HG02938 (cell line): ENCODE measurements around the gene NFKBIZ.
A peak's percentile ranks its signal among the peaks of the same experiment; 100 is the strongest.

Source experiments
- ATAC-seq: cut with Tn5 transposase; IDR thresholded peaks from one replicate; pipeline ENCODE4 v1.9.1; 2021; ENCODE audit warnings: mild to moderate bottlenecking, moderate library complexity; ENCODE audit not compliant: unreplicated experiment

Gene NFKBIZ

GRCh38 chr3:101825904-101826445 is 23.3 kb upstream of the NFKBIZ start:
- no peak for ATAC-seq

DNA sequence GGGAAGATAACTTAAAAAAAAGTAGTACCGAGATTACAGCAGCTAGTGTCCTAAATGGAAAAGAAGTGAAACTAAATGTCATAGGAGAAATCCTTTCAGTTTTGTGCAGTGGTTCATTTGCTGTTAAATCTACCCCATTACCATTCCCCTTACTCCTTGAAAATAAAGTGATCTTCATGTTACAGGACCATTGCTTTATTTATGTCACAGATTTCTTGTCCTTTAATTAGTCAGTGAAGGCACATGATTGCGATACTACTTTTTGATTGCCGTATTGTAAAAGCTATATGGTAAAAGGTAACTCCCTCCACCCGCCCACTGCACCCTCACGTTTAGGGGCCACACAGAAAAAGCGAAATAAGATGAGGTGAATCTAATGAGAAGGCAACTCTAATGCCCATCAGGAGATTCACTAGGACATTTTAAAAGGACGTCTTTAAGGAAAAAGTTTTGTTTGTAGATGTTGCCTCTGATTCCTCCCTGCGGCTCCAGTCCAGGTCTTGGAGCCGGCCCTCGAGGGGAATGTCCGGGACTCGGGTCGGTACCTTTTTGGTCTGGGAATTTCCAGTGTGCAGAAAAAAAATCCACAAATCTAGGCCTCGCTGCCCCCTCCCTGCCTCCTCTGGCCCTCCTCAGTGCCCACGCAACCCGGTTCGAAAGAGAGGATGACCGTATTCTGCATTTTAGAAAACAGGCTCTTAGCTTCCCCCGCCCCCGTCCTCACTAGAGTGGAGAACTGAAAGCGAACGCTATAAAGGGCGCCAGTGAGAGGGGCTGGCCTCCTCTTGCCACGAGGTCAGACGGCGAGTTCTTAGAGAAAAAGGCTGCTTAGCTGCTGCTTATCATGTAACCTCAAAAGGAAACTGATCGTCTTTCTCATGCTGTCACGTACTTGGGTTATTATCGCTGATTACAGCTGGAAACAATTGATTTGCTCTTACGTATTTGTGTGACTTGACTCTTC is 21.8 kb upstream of the NFKBIZ start:
- ATAC-seq: peak; percentile 90

- ATAC-seq: no peak
Measured at GRCh38 chr3:101828276-101828675, 21.0 kb upstream of the NFKBIZ start.

DNA sequence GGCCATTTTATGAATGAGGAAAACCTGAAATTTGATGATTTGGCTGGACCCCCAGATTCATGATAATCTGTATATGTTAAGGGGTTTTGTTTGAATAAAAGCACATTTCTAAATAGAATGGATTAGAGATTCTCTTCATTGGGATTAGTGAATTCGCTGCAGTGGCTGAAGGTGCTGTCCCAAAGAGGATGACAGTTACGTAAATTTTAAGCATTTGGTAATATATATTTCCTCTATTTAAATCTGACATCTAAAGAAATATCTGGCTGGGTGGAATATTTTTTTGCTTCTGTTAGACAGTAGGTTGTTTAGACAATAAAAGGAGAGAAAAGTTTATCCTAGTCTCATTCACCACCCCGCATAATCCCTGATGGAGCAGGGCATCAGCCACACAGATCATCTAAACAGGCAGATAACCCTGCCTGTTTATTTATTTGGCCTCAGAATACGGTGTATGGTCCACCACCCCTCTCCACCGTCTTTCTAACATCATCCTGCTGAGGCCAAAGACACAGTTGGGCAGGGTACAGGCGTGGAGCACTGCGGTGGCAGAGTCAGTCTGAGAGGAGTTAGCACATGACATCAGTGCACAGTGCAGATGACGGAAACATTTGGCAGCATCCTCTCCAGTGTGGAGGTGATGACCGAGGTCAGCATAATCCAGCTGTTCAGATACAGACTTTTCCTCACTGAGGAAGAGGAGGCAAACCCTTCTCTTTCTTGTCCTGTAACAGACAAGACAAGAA is 20.4 kb upstream of the NFKBIZ start:
- peak; percentile 37 for ATAC-seq

- ATAC-seq: no peak
Measured at GRCh38 chr3:101829437-101829830, 19.9 kb upstream of the NFKBIZ start.

DNA sequence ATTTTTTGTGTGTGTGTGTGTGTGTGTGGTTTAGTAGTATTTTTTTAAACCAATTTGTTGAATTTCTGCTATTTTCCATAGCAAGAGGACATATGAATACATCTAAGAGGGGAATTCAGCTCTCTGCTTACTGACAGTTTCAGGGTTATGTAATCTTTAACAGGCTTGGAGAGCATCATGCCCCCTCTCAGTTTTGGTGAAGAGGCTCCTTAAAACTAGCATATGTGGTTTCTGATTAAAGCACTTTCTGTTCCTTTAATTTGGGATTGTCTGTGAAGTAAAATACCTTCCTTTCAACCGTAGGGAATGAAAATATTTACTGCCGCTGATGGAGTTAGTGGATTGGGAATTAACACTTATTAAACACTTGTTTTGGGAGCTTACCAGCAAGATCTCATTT is 19.4 kb upstream of the NFKBIZ start:
- no peak for ATAC-seq

DNA sequence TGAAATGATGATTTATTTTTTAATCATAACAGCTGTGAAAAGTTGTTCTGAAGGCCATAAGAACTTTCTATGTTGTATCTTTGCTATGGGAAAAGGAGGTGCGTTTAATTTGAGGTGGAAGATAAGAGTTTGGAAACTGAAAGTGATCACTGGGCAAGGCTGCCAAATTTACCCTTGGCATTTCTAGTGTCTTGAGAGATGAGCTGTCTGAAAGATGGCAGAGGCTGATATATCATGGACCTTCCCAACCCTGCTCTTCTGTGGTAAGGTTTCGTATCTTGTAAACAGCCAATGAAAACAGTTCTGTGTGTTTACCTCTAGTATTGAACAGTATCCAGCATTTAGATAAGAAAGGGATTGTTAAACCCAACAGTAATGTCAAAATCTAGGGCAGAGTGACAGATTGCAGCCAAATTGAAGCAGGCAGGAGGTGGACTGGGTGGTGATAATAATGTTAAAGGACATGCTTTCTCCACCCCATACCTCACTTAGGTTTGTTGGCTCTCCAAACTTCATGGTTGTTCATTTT is 15.8 kb upstream of the NFKBIZ start:
- no peak for ATAC-seq

DNA sequence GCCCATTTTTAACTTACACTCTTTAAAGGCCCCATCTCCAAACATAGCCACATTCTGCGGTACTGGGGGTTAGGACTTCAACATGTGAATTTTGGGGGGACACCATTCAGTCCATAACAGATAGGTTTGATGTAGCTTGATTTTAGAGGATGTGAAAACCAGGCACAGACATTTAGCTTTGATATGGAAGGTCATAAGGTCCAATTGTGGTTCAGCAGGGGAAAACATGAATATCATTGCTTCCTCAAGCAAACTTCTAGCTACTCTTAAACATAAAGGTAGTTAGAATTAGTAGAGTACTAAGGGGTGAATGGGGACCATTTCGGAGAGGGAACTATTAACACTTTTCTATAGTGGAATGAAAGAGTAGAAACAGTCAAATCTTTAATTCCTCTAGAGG is 13.6 kb upstream of the NFKBIZ start:
- ATAC-seq: no peak

DNA sequence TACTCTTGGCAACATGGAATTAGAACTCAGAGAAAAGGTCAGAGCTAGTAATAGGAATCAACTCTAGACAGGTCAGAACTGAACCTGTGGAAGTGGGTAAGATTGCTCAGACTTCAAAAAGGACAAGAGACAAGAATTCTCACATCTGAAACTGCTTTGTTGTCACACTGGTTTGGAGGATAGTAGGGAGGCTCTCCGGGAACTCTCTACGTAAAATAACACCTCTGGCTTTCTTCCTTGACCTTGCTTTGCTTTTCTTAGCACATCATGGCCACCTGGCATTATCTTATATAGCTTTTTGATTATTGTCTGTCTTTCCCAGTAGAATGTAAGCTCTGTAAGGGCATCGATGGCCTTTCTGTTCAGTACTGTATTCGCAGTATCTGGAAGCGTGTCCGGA is 13.2 kb upstream of the NFKBIZ start:
- no peak for ATAC-seq

DNA sequence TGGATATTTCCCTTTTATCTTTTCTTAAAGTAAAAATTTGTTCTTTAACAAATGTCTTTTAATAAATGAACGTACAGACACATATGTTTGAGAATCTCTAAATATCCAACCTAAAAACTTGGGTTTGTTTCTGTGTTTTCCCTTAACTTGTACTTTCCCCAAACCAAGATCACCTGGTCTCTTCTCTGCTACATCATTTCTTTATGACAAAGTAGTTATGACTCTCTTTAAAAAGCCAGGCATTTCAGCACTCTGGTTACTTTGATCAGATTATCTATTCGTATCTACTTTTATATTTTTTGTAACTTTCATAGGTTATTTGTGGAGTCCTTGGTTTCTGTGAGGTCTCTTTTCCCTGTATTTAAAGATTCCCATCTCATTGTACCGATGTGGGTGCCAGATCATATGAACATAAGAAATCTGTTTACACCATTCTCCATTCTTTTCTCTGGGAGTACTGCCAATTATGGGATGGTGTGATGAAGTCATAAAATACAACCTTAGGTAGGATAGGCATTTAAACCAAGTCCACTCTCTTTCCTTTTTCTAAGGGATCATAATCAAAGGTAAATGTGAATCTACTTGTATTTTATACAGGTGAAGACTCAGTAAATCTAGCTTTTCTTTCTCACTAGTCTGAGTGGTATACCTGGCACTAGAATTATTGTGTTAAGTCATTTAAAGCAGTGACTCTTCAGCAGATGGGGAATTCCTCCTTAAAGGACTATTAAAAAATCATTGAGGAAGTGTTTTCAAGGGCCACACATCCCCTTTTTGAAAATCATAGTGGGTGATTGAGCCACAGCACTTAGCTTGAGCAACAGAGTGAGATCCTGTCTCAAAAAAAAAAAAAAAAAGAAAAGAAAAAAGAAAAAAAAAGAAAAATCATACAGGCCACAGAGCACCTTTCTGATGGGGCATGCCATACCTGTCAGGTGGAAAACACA is 12.4 kb upstream of the NFKBIZ start:
- no peak for ATAC-seq

DNA sequence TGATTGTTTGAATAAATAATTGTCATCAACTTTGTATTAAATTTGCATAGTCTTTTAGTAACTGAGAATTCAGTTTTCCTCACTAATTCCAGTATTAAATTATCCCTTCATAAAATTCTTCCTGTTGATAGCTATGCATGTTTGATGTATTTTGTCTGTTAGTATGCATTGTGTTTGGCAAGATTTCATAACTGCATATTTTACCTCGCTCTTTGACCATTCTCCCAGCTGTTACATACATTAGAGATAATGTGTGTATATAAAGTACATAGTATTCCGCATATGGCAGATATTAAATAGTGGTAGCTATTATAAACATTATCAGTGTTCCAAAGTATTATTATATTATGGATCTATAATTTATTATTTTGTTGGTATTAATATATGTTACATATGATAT is 10.6 kb upstream of the NFKBIZ start:
- ATAC-seq: no peak

DNA sequence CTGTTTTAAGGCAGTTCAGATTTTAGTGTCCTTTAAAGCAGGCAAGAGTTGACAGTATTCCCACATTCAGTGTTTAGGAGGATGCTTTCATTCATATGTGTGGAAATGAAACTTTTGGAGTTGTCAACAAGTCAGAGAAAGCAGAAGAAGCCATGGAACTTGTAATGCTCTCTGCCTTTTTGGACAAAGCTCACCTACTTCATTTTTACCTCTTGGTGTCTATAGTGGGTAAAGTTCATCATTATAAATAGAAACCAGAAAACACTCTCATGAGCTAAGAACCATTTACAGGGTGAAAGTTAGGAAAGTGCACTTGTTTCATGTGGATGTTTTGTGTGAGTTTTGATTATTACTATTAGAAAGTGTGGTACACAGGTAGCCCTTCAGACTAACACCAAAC is 9.2 kb upstream of the NFKBIZ start:
- ATAC-seq: no peak

DNA sequence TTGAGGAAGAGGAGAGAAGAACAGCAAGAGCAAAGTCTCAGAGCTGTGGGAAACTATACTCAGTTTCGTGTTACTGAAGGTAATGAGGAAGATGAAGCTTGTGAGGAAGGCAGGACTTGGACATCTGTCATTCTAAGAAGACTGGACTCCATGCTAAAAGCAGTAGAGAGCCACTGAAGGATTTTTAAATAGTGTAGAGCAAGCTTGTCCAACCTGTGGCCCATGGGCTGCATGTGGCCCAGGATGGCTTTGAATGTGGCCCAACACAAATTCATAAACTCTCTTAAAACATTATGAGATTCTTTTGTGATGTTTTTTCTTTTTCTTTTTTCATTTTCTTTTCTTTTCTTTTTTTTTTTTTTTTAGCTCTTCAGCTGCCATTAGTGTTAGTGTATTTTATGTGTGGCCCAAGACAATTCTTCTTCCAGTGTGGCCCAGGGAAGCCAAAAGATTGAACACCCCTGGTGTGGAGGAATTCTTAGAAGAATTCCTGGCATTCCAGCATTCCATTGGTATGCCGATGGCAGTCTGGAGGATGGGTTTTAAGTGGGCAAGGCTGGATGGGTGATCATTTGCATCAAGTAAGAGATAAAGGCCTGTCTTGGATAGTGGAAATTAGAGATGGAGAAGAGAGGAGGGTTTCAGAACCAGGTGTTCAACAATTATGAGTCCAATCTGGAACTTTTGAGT is 6.9 kb upstream of the NFKBIZ start:
- no peak for ATAC-seq

GRCh38 chr3:101842935-101843330 is 6.4 kb upstream of the NFKBIZ start:
- ATAC-seq: no peak

- ATAC-seq: no peak
Measured at GRCh38 chr3:101845425-101845824, 3.9 kb upstream of the NFKBIZ start.

- ATAC-seq: no peak
Measured at GRCh38 chr3:101846709-101847108, 2.6 kb upstream of the NFKBIZ start.

DNA sequence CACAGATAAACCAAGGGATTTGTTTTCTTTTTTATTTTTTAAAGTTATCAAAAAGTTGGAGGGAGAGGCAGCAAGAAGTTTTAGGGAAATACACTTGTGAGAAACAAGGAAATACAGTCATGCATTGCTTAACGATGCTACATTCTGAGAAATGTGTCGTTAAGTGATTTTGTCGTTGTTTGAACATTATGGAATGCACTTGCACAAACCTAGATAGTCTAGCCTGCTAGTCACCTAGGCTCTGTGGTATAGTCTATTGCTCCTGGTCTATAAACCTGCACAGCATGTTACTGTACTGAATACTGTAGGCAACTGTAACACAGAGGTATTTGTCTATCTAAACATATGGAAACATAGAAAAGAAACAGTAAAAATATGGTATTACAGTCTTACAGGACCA is 2.0 kb upstream of the NFKBIZ start:
- no peak for ATAC-seq

- ATAC-seq: no peak
Measured at GRCh38 chr3:101848326-101848725, 988 bp upstream of the NFKBIZ start.

DNA sequence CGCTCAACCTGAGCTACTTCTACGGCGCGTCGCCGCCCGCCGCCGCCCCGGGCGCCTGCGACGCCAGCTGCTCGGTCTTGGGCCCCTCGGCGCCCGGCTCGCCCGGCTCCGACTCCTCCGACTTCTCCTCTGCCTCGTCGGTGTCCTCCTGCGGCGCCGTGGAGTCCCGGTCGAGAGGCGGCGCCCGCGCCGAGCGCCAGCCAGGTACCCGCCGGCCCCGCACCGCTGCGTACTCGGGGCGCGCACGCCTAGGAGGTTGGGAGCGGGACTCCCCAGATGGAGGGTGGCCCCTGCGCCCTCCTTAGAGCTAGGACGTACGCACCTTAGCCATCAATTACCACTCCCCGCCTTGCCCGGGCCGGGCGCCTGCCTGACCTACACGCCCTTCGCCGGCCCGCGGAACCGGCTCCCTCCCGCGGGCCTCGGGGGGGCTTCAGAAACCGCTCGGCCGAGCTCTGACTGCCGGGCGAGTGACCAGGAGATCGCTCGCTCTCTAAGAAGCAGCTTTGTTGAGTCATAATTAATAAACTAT is 466 bp downstream of the NFKBIZ start:
- ATAC-seq: peak; percentile 26
